ENCODE data around the gene MAPK14. TPM values are rescaled to one million over a fixed set of nuclear protein-coding genes. Genes with fewer than 3 reads are reported as not detected.

Gene MAPK14
- total and polyA plus RNA-seq, 2 donors (not counting 1 experiment from before 2014, with no cell fraction given): 55.9 to 57.8 TPM

- Histone ChIP-seq H3K27ac (ENCODE audit: insufficient read depth, low read length) (peak overlapping the region; percentile 83), H3K79me2 (ENCODE audit: control insufficient read depth, insufficient read depth, low read length) (no peaks in the 10 kb centered on the region), H2AFZ (ENCODE audit: low read length) (no peak overlapping the region), H4K20me1 (ENCODE audit: control insufficient read depth, extremely low read depth, insufficient read depth, low read length) (no peaks in the 10 kb centered on the region), H3K9me3 (ENCODE audit: control insufficient read depth, insufficient read depth, low read depth, low read length) (no peaks in the 10 kb centered on the region), H3K27me3 (ENCODE audit: control insufficient read depth, insufficient read depth, low read length) (no peaks in the 10 kb centered on the region), H3K36me3 (ENCODE audit: control insufficient read depth, insufficient read depth, low read length) (no peaks in the 10 kb centered on the region), H3K4me2 (ENCODE audit: extremely low read depth, insufficient read depth, low read length) (no peak overlapping the region), H3K9ac (ENCODE audit: insufficient read depth, low read length) (no peak overlapping the region), H3K4me3 (replicated peaks in 1 of 4; ENCODE audit: control extremely low read depth in 1 of 4, insufficient read depth in 1 of 4, low read depth in 3 of 4, low read length in 4 of 4) (no peak overlapping the region), H3K4me1 (ENCODE audit: control insufficient read depth, extremely low read depth, insufficient read depth, low read length) (peaks cover 26% of the 10 kb centered on the region)
- TF ChIP-seq EZH2 (IDR thresholded peaks at IDR 0.05; ENCODE audit: low read length, missing control alignments): no peak
- TF ChIP-seq, protein P1, sequence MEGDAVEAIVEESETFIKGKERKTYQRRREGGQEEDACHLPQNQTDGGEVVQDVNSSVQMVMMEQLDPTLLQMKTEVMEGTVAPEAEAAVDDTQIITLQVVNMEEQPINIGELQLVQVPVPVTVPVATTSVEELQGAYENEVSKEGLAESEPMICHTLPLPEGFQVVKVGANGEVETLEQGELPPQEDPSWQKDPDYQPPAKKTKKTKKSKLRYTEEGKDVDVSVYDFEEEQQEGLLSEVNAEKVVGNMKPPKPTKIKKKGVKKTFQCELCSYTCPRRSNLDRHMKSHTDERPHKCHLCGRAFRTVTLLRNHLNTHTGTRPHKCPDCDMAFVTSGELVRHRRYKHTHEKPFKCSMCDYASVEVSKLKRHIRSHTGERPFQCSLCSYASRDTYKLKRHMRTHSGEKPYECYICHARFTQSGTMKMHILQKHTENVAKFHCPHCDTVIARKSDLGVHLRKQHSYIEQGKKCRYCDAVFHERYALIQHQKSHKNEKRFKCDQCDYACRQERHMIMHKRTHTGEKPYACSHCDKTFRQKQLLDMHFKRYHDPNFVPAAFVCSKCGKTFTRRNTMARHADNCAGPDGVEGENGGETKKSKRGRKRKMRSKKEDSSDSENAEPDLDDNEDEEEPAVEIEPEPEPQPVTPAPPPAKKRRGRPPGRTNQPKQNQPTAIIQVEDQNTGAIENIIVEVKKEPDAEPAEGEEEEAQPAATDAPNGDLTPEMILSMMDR (conservative IDR thresholded peaks at IDR 0.05 in 1 of 2, IDR thresholded peaks at IDR 0.05 in 1 of 2; ENCODE audit: low read depth in 1 of 2, low read length in 2 of 2): no peak
- DNase-seq (ENCODE audit: low read depth in 2 of 2): peak in 1 of 2 donors; percentile 43
Observed at GRCh38 chr6:36126553-36127458, 99.2 kb downstream of the MAPK14 start.

- peak overlapping the region; percentile 83 for H3K27ac ChIP-seq (ENCODE audit: insufficient read depth, low read length)
- peak overlapping the region; percentile 40 for H3K4me2 ChIP-seq (ENCODE audit: extremely low read depth, insufficient read depth, low read length)
- H3K4me3 ChIP-seq (replicated peaks in 1 of 4; ENCODE audit: control extremely low read depth in 1 of 4, insufficient read depth in 1 of 4, low read depth in 3 of 4, low read length in 4 of 4): no peak overlapping the region
- peak; percentile 79 to 83 for DNase-seq (ENCODE audit: low read depth in 2 of 2)
- TF ChIP-seq, protein P1 (conservative IDR thresholded peaks at IDR 0.05 in 1 of 2, IDR thresholded peaks at IDR 0.05 in 1 of 2; ENCODE audit: low read depth in 1 of 2, low read length in 2 of 2): no peak
- no peak for TF ChIP-seq EZH2 (IDR thresholded peaks at IDR 0.05; ENCODE audit: low read length, missing control alignments)
- H3K4me1 ChIP-seq (ENCODE audit: control insufficient read depth, extremely low read depth, insufficient read depth, low read length): peaks cover 31% of the 10 kb centered on the region
- no peaks in the 10 kb centered on the region for H3K27me3 ChIP-seq (ENCODE audit: control insufficient read depth, insufficient read depth, low read length)
- no peaks in the 10 kb centered on the region for H3K9me3 ChIP-seq (ENCODE audit: control insufficient read depth, insufficient read depth, low read depth, low read length)
- H2AFZ ChIP-seq (ENCODE audit: low read length): no peak overlapping the region
- no peaks in the 10 kb centered on the region for H3K79me2 ChIP-seq (ENCODE audit: control insufficient read depth, insufficient read depth, low read length)
- H4K20me1 ChIP-seq (ENCODE audit: control insufficient read depth, extremely low read depth, insufficient read depth, low read length): no peaks in the 10 kb centered on the region
- H3K9ac ChIP-seq (ENCODE audit: insufficient read depth, low read length): peak overlapping the region; percentile 26
- H3K36me3 ChIP-seq (ENCODE audit: control insufficient read depth, insufficient read depth, low read length): no peaks in the 10 kb centered on the region
Observed at GRCh38 chr6:36127462-36128016, 99.9 kb downstream of the MAPK14 start.

GRCh38 chr6:36128073-36128472, 100.5 kb downstream of the MAPK14 start:
- no peaks in the 10 kb centered on the region for H3K36me3 ChIP-seq (ENCODE audit: control insufficient read depth, insufficient read depth, low read length)
- H3K4me3 ChIP-seq (replicated peaks in 1 of 4; ENCODE audit: control extremely low read depth in 1 of 4, insufficient read depth in 1 of 4, low read depth in 3 of 4, low read length in 4 of 4): no peak overlapping the region
- H3K27ac ChIP-seq (ENCODE audit: insufficient read depth, low read length): peak overlapping the region; percentile 83
- TF ChIP-seq, protein P1 (conservative IDR thresholded peaks at IDR 0.05 in 1 of 2, IDR thresholded peaks at IDR 0.05 in 1 of 2; ENCODE audit: low read depth in 1 of 2, low read length in 2 of 2): no peak
- H3K9ac ChIP-seq (ENCODE audit: insufficient read depth, low read length): no peak overlapping the region
- DNase-seq (ENCODE audit: low read depth in 2 of 2): no peak
- H3K79me2 ChIP-seq (ENCODE audit: control insufficient read depth, insufficient read depth, low read length): no peaks in the 10 kb centered on the region
- no peak overlapping the region for H2AFZ ChIP-seq (ENCODE audit: low read length)
- peaks cover 31% of the 10 kb centered on the region for H3K4me1 ChIP-seq (ENCODE audit: control insufficient read depth, extremely low read depth, insufficient read depth, low read length)
- H3K4me2 ChIP-seq (ENCODE audit: extremely low read depth, insufficient read depth, low read length): no peak overlapping the region
- H3K9me3 ChIP-seq (ENCODE audit: control insufficient read depth, insufficient read depth, low read depth, low read length): no peaks in the 10 kb centered on the region
- no peaks in the 10 kb centered on the region for H3K27me3 ChIP-seq (ENCODE audit: control insufficient read depth, insufficient read depth, low read length)
- H4K20me1 ChIP-seq (ENCODE audit: control insufficient read depth, extremely low read depth, insufficient read depth, low read length): no peaks in the 10 kb centered on the region

Measured in fibroblast of lung (primary cell).